PC-3 (cell line): ENCODE measurements around the gene TRIM31. TPM values are rescaled to one million over a fixed set of nuclear protein-coding genes. Genes with fewer than 3 reads are reported as not detected.

ENCODE experiments used
- ATAC-seq: fragments of 200-7000 bp; cut with Tn5 transposase; 2 replicates; pipeline ENCODE4 v1.9.1; 2020; ENCODE audit warnings: mild to moderate bottlenecking, moderate library complexity
- BruUV-seq: library from RNA; stranded (reverse); fragments of 400-500 nt; replicated peaks from 2 replicates; lab custom pipeline; 2021; lab: Mats Ljungman, UMichigan
- CTCF ChIA-PET: fragments of 300-600 bp; sonication (Branson Sonifier 250); formaldehyde crosslinking; loops from one replicate; lab custom pipeline; 2022; ENCODE audit warnings: antibody characterized with exemption; lab: Charles Lee
- POLR2A ChIA-PET: fragments of 300-600 bp; sonication (Branson Sonifier 250); formaldehyde crosslinking; loops from one replicate; lab custom pipeline; 2022; ENCODE audit warnings: antibody characterized with exemption; ENCODE audit not compliant: unreplicated experiment; lab: Charles Lee
- DNase-seq: peaks from one replicate; pipeline ENCODE4 v3.0.0-alpha.2; 2015
- H2AFZ ChIP-seq: fragments of 300-600 bp; sonication (generic); 2 replicates; pipeline ENCODE4 v1.6.0; 2016; ENCODE audit warnings: antibody characterized with exemption, low read length
- H3F3A ChIP-seq: fragments of 300-600 bp; sonication (generic); one replicate; pipeline ENCODE4 v1.6.0; 2017; ENCODE audit warnings: antibody characterized with exemption, low read length, control low read depth, mild to moderate bottlenecking; ENCODE audit not compliant: unreplicated experiment
- H3K27ac ChIP-seq: fragments of 300-600 bp; sonication (generic); 2 replicates; pipeline ENCODE4 v1.5.1; 2016; ENCODE audit warnings: mild to moderate bottlenecking, low read length
- H3K27me3 ChIP-seq: fragments of 300-600 bp; sonication (generic); 2 replicates; pipeline ENCODE4 v1.6.1; 2016; ENCODE audit warnings: low read length, mixed read lengths
- H3K36me3 ChIP-seq: fragments of 300-600 bp; sonication (generic); 2 replicates; pipeline ENCODE4 v1.6.1; 2016; ENCODE audit warnings: low read depth, mixed run types, low read length, mixed read lengths
- H3K4me1 ChIP-seq: fragments of 300-600 bp; sonication (generic); 2 replicates; pipeline ENCODE4 v1.5.1; 2016; ENCODE audit warnings: low read length; ENCODE audit not compliant: insufficient read depth
- H3K4me2 ChIP-seq: fragments of 300-600 bp; sonication (generic); 2 replicates; pipeline ENCODE4 v1.6.0; 2016; ENCODE audit warnings: low read length
- H3K4me3 ChIP-seq: fragments of 300-600 bp; sonication (generic); 2 replicates; pipeline ENCODE4 v1.5.1; 2016; ENCODE audit warnings: mild to moderate bottlenecking, low read length, mixed read lengths
- H3K79me2 ChIP-seq: fragments of 300-600 bp; sonication (generic); 2 replicates; pipeline ENCODE4 v1.6.1; 2017; ENCODE audit warnings: low read length, mixed read lengths
- H3K9ac ChIP-seq: fragments of 300-600 bp; sonication (generic); 2 replicates; pipeline ENCODE4 v1.6.0; 2016; ENCODE audit warnings: mild to moderate bottlenecking, low read length
- H3K9me2 ChIP-seq: fragments of 300-600 bp; sonication (generic); replicated peaks from 2 replicates; pipeline ENCODE4 v1.6.1; 2016; ENCODE audit warnings: mixed run types, low read length, mixed read lengths
- H3K9me3 ChIP-seq: fragments of 300-600 bp; sonication (generic); 2 replicates; pipeline ENCODE4 v1.6.1; 2016; ENCODE audit warnings: low read length, mixed read lengths
- H4K20me1 ChIP-seq: fragments of 300-600 bp; sonication (generic); 2 replicates; pipeline ENCODE4 v1.6.1; 2016; ENCODE audit warnings: low read length, mixed read lengths
- CTCF ChIP-seq: fragments of 300-600 bp; sonication (generic); conservative IDR thresholded peaks from 2 replicates; pipeline ENCODE4 v1.5.1; 2017; ENCODE audit warnings: antibody characterized with exemption, low read depth, mild to moderate bottlenecking, low read length
- EZH2 ChIP-seq: fragments of 300-600 bp; sonication (generic); IDR thresholded peaks from one replicate; pipeline ENCODE4 v1.6.1; 2017; ENCODE audit warnings: antibody characterized with exemption, mild to moderate bottlenecking, low read length; ENCODE audit not compliant: unreplicated experiment
- EZH2phosphoT487 ChIP-seq: fragments of 300-600 bp; sonication (generic); IDR thresholded peaks from 2 replicates; pipeline ENCODE4 v1.6.1; 2018; ENCODE audit warnings: mild to moderate bottlenecking, antibody characterized with exemption, low read length, borderline replicate concordance
- intact Hi-C: fragments of 100-400 bp; cut with micrococcal nuclease; formaldehyde crosslinking; loops from 2 replicates; pipeline ENCODE4 v1.9.0; 2023
- total RNA-seq: library from RNA; depleted of rRNA; stranded (reverse); fragments of >200 nt; gene quantifications from 2 replicates; pipeline ENCODE4 v1.2.3, GENCODE V29; 2014

The TRIM31 gene
- total RNA-seq, 1 experiment from 2014 or later = 0.11 TPM

- ATAC-seq (no peak), DNase-seq (peak; percentile 16)
- Histone ChIP-seq H3K9me3 (no peaks in the 10 kb centered on the region), H3K4me1 (peaks cover 32% of the 10 kb centered on the region), H3K4me3 (peak overlapping the region; percentile 75; the same call in 1 of the 2 replicates), H4K20me1 (no peaks in the 10 kb centered on the region), H3K9ac (no peak overlapping the region), H3F3A (no peaks in the 10 kb centered on the region), H2AFZ (no peak overlapping the region), H3K27ac (no peak overlapping the region), H3K4me2 (peak overlapping the region; percentile 99), H3K79me2 (peaks cover 1% of the 10 kb centered on the region), H3K27me3 (0 out of 2 replicates have a peak, but pooled peaks cover 3% of the 10 kb centered on the region), H3K36me3 (no peaks in the 10 kb centered on the region), H3K9me2 (no peaks in the 10 kb centered on the region)
- BruUV-seq = no TSS peak
- intact Hi-C loops = loop anchor here (2.0 kb wide), 1 partner anchor 27 kb away; no protein-coding TSS in a partner anchor
- POLR2A ChIA-PET = no interaction called here
- CTCF ChIA-PET = no interaction called here
- TF ChIP-seq EZH2phosphoT487 = no peak
- no peak for TF ChIP-seq CTCF
- TF ChIP-seq EZH2 = no peak
Measured at GRCh38 chr6:30073489-30074235, 39.2 kb downstream of the TRIM31 start.

GRCh38 chr6:30071858-30072257 is 41.0 kb downstream of the TRIM31 start:
- no peaks in the 10 kb centered on the region for H3F3A ChIP-seq
- no peak overlapping the region for H2AFZ ChIP-seq
- DNase-seq = no peak
- H3K9me3 ChIP-seq = no peaks in the 10 kb centered on the region
- ChIA-PET CTCF (no interaction called here), POLR2A (no interaction called here)
- H3K9ac ChIP-seq = no peak overlapping the region
- H3K79me2 ChIP-seq = peaks cover 16% of the 10 kb centered on the region
- no peaks in the 10 kb centered on the region for H4K20me1 ChIP-seq
- H3K4me2 ChIP-seq = no peak overlapping the region
- ATAC-seq = no peak
- intact Hi-C loops = no loop called here
- H3K4me3 ChIP-seq = no peak overlapping the region
- H3K27ac ChIP-seq = no peak overlapping the region
- peaks cover 41% of the 10 kb centered on the region for H3K4me1 ChIP-seq
- 0 out of 2 replicates have a peak, but pooled peaks cover 3% of the 10 kb centered on the region for H3K27me3 ChIP-seq
- TF ChIP-seq CTCF = no peak
- no peak for TF ChIP-seq EZH2
- TF ChIP-seq EZH2phosphoT487 = no peak
- no TSS peak for BruUV-seq
- no peaks in the 10 kb centered on the region for H3K36me3 ChIP-seq
- H3K9me2 ChIP-seq = no peaks in the 10 kb centered on the region
